GM21576 (cell line): ENCODE measurements around the gene UBE2L3.
"Not testable (repeated sequence)": the region's sequence is repeated elsewhere in the genome, so short reads cannot be mapped to it uniquely, and the experiment has no call there.

ENCODE experiments used
- ATAC-seq: cut with Tn5 transposase; IDR thresholded peaks from one replicate; pipeline ENCODE4 v1.9.1; 2021; ENCODE audit warnings: mild to moderate bottlenecking, moderate library complexity; ENCODE audit not compliant: unreplicated experiment

Gene UBE2L3

GRCh38 chr22:21626073-21626734 lies 58.7 kb downstream of the UBE2L3 start:
- no peak for ATAC-seq

GRCh38 chr22:21626735-21627469 lies 59.4 kb downstream of the UBE2L3 start:
- ATAC-seq: no peak

- ATAC-seq: no peak
Observed at GRCh38 chr22:21628386-21629254, 61.1 kb downstream of the UBE2L3 start.

GRCh38 chr22:21629255-21630149 lies 62.0 kb downstream of the UBE2L3 start, which contains the start of gene YDJC:
TSS of gene YDJC (minus strand) at chr22:21630022. CDS start at chr22:21630014, 8 bp downstream.
- peak; percentile 70 for ATAC-seq

- no peak for ATAC-seq
Observed at GRCh38 chr22:21631025-21631424, 63.5 kb downstream of the UBE2L3 start.

- ATAC-seq: no peak
Observed at GRCh38 chr22:21632237-21632895, 64.9 kb downstream of the UBE2L3 start, which contains the start of gene CCDC116. TSS of gene CCDC116 (plus strand) at chr22:21632760. CDS start at chr22:21633182, 422 bp downstream.

GRCh38 chr22:21632931-21633330 lies 65.4 kb downstream of the UBE2L3 start:
- ATAC-seq: no peak

GRCh38 chr22:21633481-21633880 lies 66.0 kb downstream of the UBE2L3 start:
- no peak for ATAC-seq

- no peak for ATAC-seq
Observed at GRCh38 chr22:21634081-21634480, 66.6 kb downstream of the UBE2L3 start.

- ATAC-seq: no peak
Observed at GRCh38 chr22:21634844-21635243, 67.3 kb downstream of the UBE2L3 start.

GRCh38 chr22:21635771-21636510 lies 68.4 kb downstream of the UBE2L3 start:
- no peak for ATAC-seq

- no peak for ATAC-seq
Observed at GRCh38 chr22:21636629-21637218, 69.2 kb downstream of the UBE2L3 start.

GRCh38 chr22:21637450-21637849 lies 69.9 kb downstream of the UBE2L3 start:
- not testable (repeated sequence) for ATAC-seq

- no peak for ATAC-seq
Observed at GRCh38 chr22:21639359-21639758, 71.8 kb downstream of the UBE2L3 start.

- ATAC-seq: no peak
Observed at GRCh38 chr22:21640810-21641209, 73.3 kb downstream of the UBE2L3 start.

GRCh38 chr22:21641417-21641788 lies 73.9 kb downstream of the UBE2L3 start:
- no peak for ATAC-seq

- ATAC-seq: peak; percentile 86
Observed at GRCh38 chr22:21641789-21642583, 74.5 kb downstream of the UBE2L3 start, which contains the start of gene SDF2L1. TSS of gene SDF2L1 (plus strand) at chr22:21642302. CDS start at chr22:21642337, 35 bp downstream.
